Esophagus (tissue), 2 donors: ENCODE data around the gene TTC7B. TPM values are rescaled to one million over a fixed set of nuclear protein-coding genes. Genes with fewer than 3 reads are reported as not detected.

ENCODE experiments used
- H3K27ac ChIP-seq, 2 donors: one replicate each; pipeline ENCODE4 v1.5.1; 2013; ENCODE audit warnings: low read depth in 2 of 2, mild to moderate bottlenecking in 2 of 2, inconsistent platforms in 1 of 2, low read length in 1 of 2, moderate library complexity in 1 of 2
- H3K27me3 ChIP-seq, 2 donors: one replicate each; pipeline ENCODE4 v1.6.1; 2013; ENCODE audit warnings: low read length in 2 of 2, control low read depth in 1 of 2, mild to moderate bottlenecking in 1 of 2; ENCODE audit not compliant: insufficient read depth in 2 of 2, control insufficient read depth in 1 of 2
- H3K36me3 ChIP-seq, 2 donors: one replicate each; pipeline ENCODE4 v1.6.1; 2013; ENCODE audit warnings: low read length in 1 of 2; ENCODE audit not compliant: control insufficient read depth in 2 of 2, insufficient read depth in 2 of 2
- H3K4me1 ChIP-seq, 2 donors: one replicate each; pipeline ENCODE4 v1.6.1; 2013; ENCODE audit warnings: low read length in 1 of 2; ENCODE audit not compliant: control insufficient read depth in 2 of 2, insufficient read depth in 2 of 2
- H3K4me3 ChIP-seq, 2 donors: one replicate each; pipeline ENCODE4 v1.5.1; 2013; ENCODE audit warnings: low read length in 2 of 2, mild to moderate bottlenecking in 2 of 2, low read depth in 1 of 2, moderate library complexity in 1 of 2
- H3K9me3 ChIP-seq, 2 donors: one replicate each; pipeline ENCODE4 v1.6.1; 2013; ENCODE audit warnings: mild to moderate bottlenecking in 2 of 2, low read depth in 1 of 2, low read length in 1 of 2, moderate library complexity in 1 of 2; ENCODE audit not compliant: control insufficient read depth in 2 of 2, insufficient read depth in 1 of 2
- WGBS, 2 donors: extraction: QIAGEN DNeasy Blood & Tissue Kit; methylation state at CpG; one replicate each; pipeline ENCODE4 v1.1.7; 2013; 5-methylcytosine and 5-hydroxymethylcytosine counted together
- polyA plus RNA-seq, 2 donors: library from polyadenylated mRNA; stranded (reverse); fragments of 200-250 nt; gene quantifications; one replicate each; pipeline ENCODE4 v1.2.3, GENCODE V29; 2013
- donor health status: healthy with polysubstance abuse.
- donor health status: Bipolar disorder and iron deficiency.

Gene TTC7B
- polyA plus RNA-seq, 2 donors = 2.7 to 6.0 TPM

DNA sequence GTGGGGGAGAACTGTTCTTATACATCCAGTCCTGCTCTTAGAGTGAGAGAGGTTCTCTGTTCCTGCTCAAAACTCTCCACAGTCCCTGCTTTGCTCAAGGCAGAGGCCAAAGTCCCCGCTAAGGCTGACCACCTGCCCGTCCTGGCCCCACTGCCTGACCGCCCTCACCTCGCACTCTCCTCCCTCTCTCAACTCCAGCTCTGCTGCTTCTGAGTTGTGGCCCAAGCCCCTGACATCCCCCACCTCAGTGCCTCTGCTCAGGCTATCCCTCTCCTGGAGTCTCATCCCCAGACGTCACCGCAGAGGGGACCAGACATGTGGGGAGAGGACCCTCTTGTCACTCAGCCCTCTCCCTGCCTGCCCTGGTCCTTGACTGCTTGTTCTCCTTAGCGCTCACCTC lies 308.8 kb downstream of the TTC7B start:
- Histone ChIP-seq H3K36me3 (no peaks in the 10 kb centered on the region), H3K27ac (no peak overlapping the region), H3K4me3 (no peak overlapping the region), H3K4me1 (peaks cover 3 to 17% of the 10 kb centered on the region in 2 donors), H3K9me3 (no peaks in the 10 kb centered on the region), H3K27me3 (no peaks in the 10 kb centered on the region)
- 96% methylated on average over 7 of the region's 7 CpGs for WGBS, 2 donors

DNA sequence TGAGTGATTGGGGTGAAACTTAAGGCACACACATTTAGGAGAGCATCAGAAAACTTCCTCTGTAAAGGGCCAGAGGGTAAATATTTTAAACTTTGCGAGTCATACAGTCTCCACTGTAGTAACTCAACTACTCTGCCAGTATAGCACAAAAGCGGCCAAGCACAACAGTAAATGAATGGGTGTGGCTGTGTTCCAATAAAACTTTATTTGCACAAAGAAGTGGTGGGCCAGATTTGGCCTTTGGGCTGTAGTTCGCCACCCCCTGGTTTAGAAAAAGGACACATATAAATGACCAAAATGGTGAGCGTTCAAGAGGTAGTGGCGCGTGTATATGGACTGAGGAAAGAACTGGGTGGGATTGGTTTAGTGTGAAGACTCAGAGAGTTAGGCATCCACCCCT lies 309.5 kb downstream of the TTC7B start:
- Histone ChIP-seq H3K27ac (no peak overlapping the region), H3K4me1 (peaks cover 0 to 10% of the 10 kb centered on the region in 2 donors), H3K9me3 (no peaks in the 10 kb centered on the region), H3K27me3 (no peaks in the 10 kb centered on the region), H3K36me3 (no peaks in the 10 kb centered on the region), H3K4me3 (no peak overlapping the region)
- 87% methylated on average over 6 of the region's 6 CpGs for WGBS, 2 donors

GRCh38 chr14:90505531-90505930 lies 310.7 kb downstream of the TTC7B start:
- H3K4me3 ChIP-seq = no peak overlapping the region
- WGBS, 2 donors = 89% methylated on average over 13 of the region's 13 CpGs
- no peaks in the 10 kb centered on the region for H3K36me3 ChIP-seq
- no peak overlapping the region for H3K27ac ChIP-seq
- H3K4me1 ChIP-seq = peaks cover 0 to 7% of the 10 kb centered on the region in 2 donors
- no peaks in the 10 kb centered on the region for H3K9me3 ChIP-seq
- no peaks in the 10 kb centered on the region for H3K27me3 ChIP-seq

GRCh38 chr14:90504643-90505042 lies 311.6 kb downstream of the TTC7B start:
- Histone ChIP-seq H3K9me3 (no peaks in the 10 kb centered on the region), H3K36me3 (no peaks in the 10 kb centered on the region), H3K4me1 (peaks cover 0 to 7% of the 10 kb centered on the region in 2 donors), H3K27me3 (no peaks in the 10 kb centered on the region), H3K27ac (no peak overlapping the region), H3K4me3 (no peak overlapping the region)
- 94 to 97% methylated on average over 8 of the region's 8 CpGs for WGBS, 2 donors

GRCh38 chr14:90503582-90503981 lies 312.6 kb downstream of the TTC7B start:
- Histone ChIP-seq H3K27ac (no peak overlapping the region), H3K9me3 (no peaks in the 10 kb centered on the region), H3K36me3 (no peaks in the 10 kb centered on the region), H3K27me3 (no peaks in the 10 kb centered on the region), H3K4me1 (peaks cover 0 to 6% of the 10 kb centered on the region in 2 donors), H3K4me3 (no peak overlapping the region)
- WGBS, 2 donors = 67 to 69% methylated on average over 5 of the region's 5 CpGs

GRCh38 chr14:90502760-90503159 lies 313.5 kb downstream of the TTC7B start:
- Histone ChIP-seq H3K9me3 (no peaks in the 10 kb centered on the region), H3K4me1 (peaks cover 0 to 4% of the 10 kb centered on the region in 2 donors), H3K36me3 (no peaks in the 10 kb centered on the region), H3K27ac (no peak overlapping the region), H3K27me3 (no peaks in the 10 kb centered on the region), H3K4me3 (no peak overlapping the region)

DNA sequence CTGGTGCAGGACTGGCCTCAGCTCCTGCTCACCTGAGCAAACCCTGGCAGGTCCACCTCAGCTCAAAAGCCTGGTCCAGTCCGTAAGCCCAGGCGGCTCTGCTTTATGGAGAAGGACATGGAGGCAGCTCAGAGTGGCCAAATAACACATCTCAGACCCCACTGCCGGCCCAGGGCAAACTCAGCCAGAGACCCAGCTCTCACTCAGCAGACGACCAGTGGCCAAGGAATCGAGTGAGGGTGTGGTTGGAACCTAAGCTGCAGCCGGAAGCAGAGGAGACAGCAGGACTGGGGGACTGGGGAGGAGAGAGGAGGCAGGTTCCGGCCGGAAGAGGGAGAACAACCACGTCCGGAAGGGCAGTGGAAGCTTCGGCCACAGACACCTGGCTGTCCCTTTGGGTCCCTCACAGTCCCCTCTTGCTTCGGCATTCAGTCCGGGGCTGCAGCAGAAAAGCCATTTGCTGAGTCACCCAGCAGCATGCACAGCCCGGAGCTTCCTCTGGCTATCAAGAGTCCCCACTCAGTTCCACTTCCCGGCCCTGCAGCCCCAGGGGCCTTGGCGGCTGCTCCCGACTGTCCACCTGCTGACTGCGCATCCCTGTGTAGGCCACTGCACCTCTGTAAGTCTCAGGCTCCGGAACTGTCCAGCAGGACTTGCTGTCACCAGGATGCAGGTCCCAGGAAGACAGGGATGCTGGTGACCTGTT lies 315.4 kb downstream of the TTC7B start:
- 64 to 71% methylated on average over 19 of the region's 19 CpGs for WGBS, 2 donors
- no peaks in the 10 kb centered on the region for H3K36me3 ChIP-seq
- no peaks in the 10 kb centered on the region for H3K9me3 ChIP-seq
- no peaks in the 10 kb centered on the region for H3K27me3 ChIP-seq
- H3K27ac ChIP-seq = no peak overlapping the region
- no peak overlapping the region for H3K4me3 ChIP-seq
- no peaks in the 10 kb centered on the region for H3K4me1 ChIP-seq

- no peak overlapping the region for H3K27ac ChIP-seq
- no peaks in the 10 kb centered on the region for H3K4me1 ChIP-seq
- H3K27me3 ChIP-seq = no peaks in the 10 kb centered on the region
- no peaks in the 10 kb centered on the region for H3K36me3 ChIP-seq
- 74 to 79% methylated on average over 10 of the region's 10 CpGs for WGBS, 2 donors
- no peak overlapping the region for H3K4me3 ChIP-seq
- H3K9me3 ChIP-seq = no peaks in the 10 kb centered on the region
Measured at GRCh38 chr14:90499908-90500664, 316.1 kb downstream of the TTC7B start.

DNA sequence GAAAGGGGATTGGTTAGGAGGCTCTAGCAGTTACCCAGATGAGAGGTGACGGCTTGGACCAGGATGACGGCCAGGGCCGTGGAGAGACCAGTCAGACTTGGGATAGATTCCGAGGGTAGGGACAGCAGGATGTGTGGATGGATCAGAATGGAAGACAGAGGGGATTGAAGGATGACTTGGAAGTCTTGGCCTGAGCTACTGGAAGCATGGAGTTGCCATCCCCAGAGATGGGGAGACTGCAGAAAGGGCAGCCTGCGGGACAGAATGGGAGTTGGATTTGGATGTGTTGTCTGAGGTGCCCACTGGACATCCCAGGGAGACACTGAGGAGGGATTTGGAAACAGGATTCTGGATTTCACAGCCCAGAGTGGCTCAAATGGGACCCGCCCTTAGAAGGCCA lies 317.1 kb downstream of the TTC7B start:
- H3K27ac ChIP-seq = no peak overlapping the region
- WGBS, 2 donors = 88 to 89% methylated on average over 6 of the region's 6 CpGs
- H3K36me3 ChIP-seq = no peaks in the 10 kb centered on the region
- H3K9me3 ChIP-seq = no peaks in the 10 kb centered on the region
- H3K4me3 ChIP-seq = no peak overlapping the region
- H3K4me1 ChIP-seq = no peaks in the 10 kb centered on the region
- no peaks in the 10 kb centered on the region for H3K27me3 ChIP-seq

DNA sequence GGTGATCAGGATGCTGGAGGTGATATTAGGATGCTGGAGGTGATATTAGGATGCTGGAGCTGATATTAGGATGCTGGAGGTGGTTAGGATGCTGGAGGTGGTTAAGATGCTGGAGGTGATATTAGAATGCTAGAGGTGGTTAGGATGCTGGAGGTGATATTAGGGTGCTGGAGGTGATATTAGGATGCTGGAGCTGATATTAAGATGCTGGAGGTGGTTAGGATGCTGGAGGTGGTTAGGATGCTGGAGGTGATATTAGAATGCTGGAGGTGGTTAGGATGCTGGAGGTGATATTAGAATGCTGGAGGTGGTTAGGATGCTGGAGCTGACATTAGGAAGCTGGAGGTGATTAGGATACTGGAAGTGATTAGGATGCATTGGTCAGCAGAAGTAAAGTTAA lies 318.0 kb downstream of the TTC7B start:
- Histone ChIP-seq H3K27ac (no peak overlapping the region), H3K4me3 (no peak overlapping the region), H3K36me3 (no peaks in the 10 kb centered on the region), H3K27me3 (no peaks in the 10 kb centered on the region), H3K9me3 (no peaks in the 10 kb centered on the region), H3K4me1 (no peaks in the 10 kb centered on the region)
